Kidney (tissue), 14 donors: ENCODE measurements around the gene GPRC5C. TPM values are rescaled to one million over a fixed set of nuclear protein-coding genes. Genes with fewer than 3 reads are reported as not detected.

Source experiments
- DNase-seq, 5 donors: peaks; one replicate each; pipeline ENCODE4 v3.0.0-alpha.2; 2013 to 2020
- FAIRE-seq: peaks from 2 replicates; lab custom pipeline; 2012; peaks lifted over from hg19 to GRCh38; lab: Jason Lieb, UNC
- H3K27ac ChIP-seq, 2 donors: one replicate each; pipeline ENCODE4 v1.7.0; 2013; ENCODE audit warnings: low read depth in 2 of 2, low read length in 2 of 2, inconsistent platforms in 1 of 2
- H3K27me3 ChIP-seq: one replicate; pipeline ENCODE4 v1.7.1; 2013; ENCODE audit warnings: low read length, inconsistent platforms; ENCODE audit not compliant: control insufficient read depth, insufficient read depth
- H3K36me3 ChIP-seq, 3 donors: one replicate each; pipeline versions ENCODE4 v1.7.0 to v1.7.1; 2013; ENCODE audit warnings: low read length in 3 of 3, control low read depth in 1 of 3, inconsistent platforms in 1 of 3; ENCODE audit not compliant: insufficient read depth in 3 of 3, control insufficient read depth in 2 of 3
- H3K4me1 ChIP-seq, 3 donors: one replicate each; pipeline versions ENCODE4 v1.7.0 to v1.7.1; 2013; ENCODE audit warnings: low read length in 3 of 3, inconsistent platforms in 1 of 3, low read depth in 1 of 3; ENCODE audit not compliant: control insufficient read depth in 2 of 3, insufficient read depth in 2 of 3
- H3K4me3 ChIP-seq, 3 donors: one replicate each; pipeline versions ENCODE4 v1.7.0 to v1.8.1; 2013; ENCODE audit warnings: low read length in 3 of 3, control low read depth in 1 of 3, inconsistent platforms in 1 of 3
- H3K9ac ChIP-seq, 3 donors: one replicate each; pipeline versions ENCODE4 v1.7.0 to v1.7.1; 2013; ENCODE audit warnings: low read length in 3 of 3, control low read depth in 1 of 3, inconsistent platforms in 1 of 3
- H3K9me3 ChIP-seq, 3 donors: one replicate each; pipeline versions ENCODE4 v1.7.0 to v1.7.1; 2013; ENCODE audit warnings: low read length in 3 of 3, control low read depth in 1 of 3, inconsistent platforms in 1 of 3; ENCODE audit not compliant: control insufficient read depth in 2 of 3, insufficient read depth in 1 of 3
- CTCF ChIP-seq: IDR thresholded peaks from 3 replicates; pipeline ENCODE4 v1.5.1; 2012; ENCODE audit warnings: mild to moderate bottlenecking, moderate library complexity, borderline replicate concordance; ENCODE audit not compliant: insufficient read depth; ENCODE audit errors: extremely low read depth
- intact Hi-C: fragments of 100-400 bp; cut with DNase I; formaldehyde crosslinking; loops from one replicate; pipeline ENCODE4 v1.11.1; 2022
- polyA plus RNA-seq: library from polyadenylated mRNA; stranded (reverse); fragments of 350-450 nt; fragmentation: Illumina TruSeq; extraction: RNeasy Lipid Tissue Mini Kit (QIAGEN cat#74804); gene quantifications from one replicate; pipeline ENCODE4 v1.2.3, GENCODE V29; 2014; ENCODE audit warnings: low read depth, low replicate concordance; ENCODE audit not compliant: insufficient read depth
- total RNA-seq: library from RNA; stranded (reverse); fragmentation: NEBNext Ultra II Directional; extraction: Animal tissue kit (Norgen Biotek cat#: 25700); gene quantifications from one replicate; pipeline ENCODE4 v1.2.1, GENCODE V29; 2021
- donor health status: control.
- donor health status: control.
- donor health status: control.
- donor health status: control.
- donor health status: control.
- donor health status: DM: yes; HTN: yes; CAD: no.
- donor health status: Normal renal cell carcinoma (clear cell type).

GPRC5C gene
- total and polyA plus RNA-seq, 2 donors from 2014 or later = 242 to 358 TPM

GRCh38 chr17:74472890-74473289 is 41.0 kb downstream of the GPRC5C start:
- no peak for FAIRE-seq
- no peaks in the 10 kb centered on the region for H3K27me3 ChIP-seq

GRCh38 chr17:74473294-74473693 is 41.4 kb downstream of the GPRC5C start:
- Histone ChIP-seq H3K9me3 (no peaks in the 10 kb centered on the region), H3K27ac (no peak overlapping the region), H3K9ac (no peak overlapping the region), H3K4me3 (no peak overlapping the region), H3K36me3 (no peaks in the 10 kb centered on the region), H3K27me3 (no peaks in the 10 kb centered on the region), H3K4me1 (no peaks in the 10 kb centered on the region)
- intact Hi-C loops = no loop called here
- no peak for TF ChIP-seq CTCF
- FAIRE-seq = no peak
- no peak for DNase-seq

More at GRCh38 chr17:74472890-74473289, 41.0 kb downstream of the GPRC5C start:
- no peak for DNase-seq
- intact Hi-C loops = no loop called here
- Histone ChIP-seq H3K4me1 (no peaks in the 10 kb centered on the region), H3K36me3 (no peaks in the 10 kb centered on the region), H3K27ac (no peak overlapping the region), H3K9ac (no peak overlapping the region), H3K4me3 (no peak overlapping the region), H3K9me3 (no peaks in the 10 kb centered on the region)
- no peak for TF ChIP-seq CTCF

GRCh38 chr17:74474043-74474792 is 42.3 kb downstream of the GPRC5C start:
- no peaks in the 10 kb centered on the region for H3K27me3 ChIP-seq
- TF ChIP-seq CTCF = no peak
- H3K36me3 ChIP-seq = no peaks in the 10 kb centered on the region
- no peaks in the 10 kb centered on the region for H3K4me1 ChIP-seq
- DNase-seq = no peak
- intact Hi-C loops = no loop called here
- no peak overlapping the region for H3K4me3 ChIP-seq
- FAIRE-seq = no peak
- H3K9me3 ChIP-seq = no peaks in the 10 kb centered on the region
- no peak overlapping the region for H3K9ac ChIP-seq
- H3K27ac ChIP-seq = no peak overlapping the region
